GM21737 (cell line): ENCODE data around the gene IL4I1.

Experiments used
- ATAC-seq: cut with Tn5 transposase; IDR thresholded peaks from one replicate; pipeline ENCODE4 v1.9.1; 2021; ENCODE audit warnings: mild to moderate bottlenecking, moderate library complexity; ENCODE audit not compliant: unreplicated experiment

The IL4I1 gene

GRCh38 chr19:49866933-49867782 lies 29.5 kb downstream of the IL4I1 start, which contains the start of gene PNKP:
TSS of gene PNKP (minus strand) at chr19:49867576. CDS start at chr19:49867204, 372 bp downstream.
- peak; percentile 37 for ATAC-seq

- ATAC-seq: no peak
These were observed 31.8 kb downstream of the IL4I1 start for GRCh38 chr19:49864890-49865289.

GRCh38 chr19:49863935-49864320 lies 32.8 kb downstream of the IL4I1 start:
- ATAC-seq: no peak

- no peak for ATAC-seq
These were observed 33.3 kb downstream of the IL4I1 start for GRCh38 chr19:49863254-49863934.

- no peak for ATAC-seq
These were observed 34.1 kb downstream of the IL4I1 start for GRCh38 chr19:49862391-49863253.

- no peak for ATAC-seq
These were observed 34.9 kb downstream of the IL4I1 start for GRCh38 chr19:49861541-49862378.

- ATAC-seq: no peak
These were observed 35.6 kb downstream of the IL4I1 start for GRCh38 chr19:49861107-49861506.

GRCh38 chr19:49860336-49861102 lies 36.2 kb downstream of the IL4I1 start:
- no peak for ATAC-seq

GRCh38 chr19:49859682-49860335 lies 36.9 kb downstream of the IL4I1 start:
- no peak for ATAC-seq

GRCh38 chr19:49858088-49858985 lies 38.4 kb downstream of the IL4I1 start:
- ATAC-seq: no peak

- no peak for ATAC-seq
These were observed 38.9 kb downstream of the IL4I1 start for GRCh38 chr19:49857838-49858087.

- ATAC-seq: no peak
These were observed 39.4 kb downstream of the IL4I1 start for GRCh38 chr19:49857061-49857837.

GRCh38 chr19:49856574-49857021 lies 40.1 kb downstream of the IL4I1 start:
- no peak for ATAC-seq

- no peak for ATAC-seq
These were observed 40.8 kb downstream of the IL4I1 start for GRCh38 chr19:49855676-49856573.

GRCh38 chr19:49855277-49855675 lies 41.4 kb downstream of the IL4I1 start:
- no peak for ATAC-seq
